VCaP (cell line): Measurements from ENCODE around the gene GNRH2.
A peak's percentile ranks its signal among the peaks of the same experiment; 100 is the strongest.

Source experiments
- H3K27ac ChIP-seq: fragments of 450-650 bp; 2 replicates; pipeline ENCODE4 v1.5.1; 2017
- CTCF ChIP-seq: fragments of 450-650 bp; conservative IDR thresholded peaks from 2 replicates; pipeline ENCODE4 v1.5.1; 2017; ENCODE audit warnings: mild to moderate bottlenecking, moderate library complexity

Gene GNRH2

GRCh38 chr20:3031524-3032147, 11.8 kb upstream of the GNRH2 start:
- no peak for TF ChIP-seq CTCF
- H3K27ac ChIP-seq, result no peak overlapping the region

GRCh38 chr20:3032624-3033023, 10.8 kb upstream of the GNRH2 start:
- no peak for TF ChIP-seq CTCF

GRCh38 chr20:3037654-3038053, 5.8 kb upstream of the GNRH2 start:
- peak overlapping the region; percentile 9; the same call in 1 of the 2 replicates for H3K27ac ChIP-seq
- TF ChIP-seq CTCF, result no peak

More at GRCh38 chr20:3032624-3033023, 10.8 kb upstream of the GNRH2 start:
- H3K27ac ChIP-seq, result no peak overlapping the region

GRCh38 chr20:3038454-3038853, 5.0 kb upstream of the GNRH2 start:
- TF ChIP-seq CTCF, result no peak

GRCh38 chr20:3039426-3039825, 4.0 kb upstream of the GNRH2 start:
- peak overlapping the region; percentile 96; the same call in 1 of the 2 replicates for H3K27ac ChIP-seq
- no peak for TF ChIP-seq CTCF

More at GRCh38 chr20:3038454-3038853, 5.0 kb upstream of the GNRH2 start:
- H3K27ac ChIP-seq, result peak overlapping the region; percentile 96; the same call in 1 of the 2 replicates

GRCh38 chr20:3040086-3040485, 3.3 kb upstream of the GNRH2 start:
- no peak for TF ChIP-seq CTCF

GRCh38 chr20:3041854-3042409, 1.5 kb upstream of the GNRH2 start:
- H3K27ac ChIP-seq, result peak overlapping the region; percentile 96

More at GRCh38 chr20:3040086-3040485, 3.3 kb upstream of the GNRH2 start:
- H3K27ac ChIP-seq, result peak overlapping the region; percentile 96

More at GRCh38 chr20:3041854-3042409, 1.5 kb upstream of the GNRH2 start:
- no peak for TF ChIP-seq CTCF
